HG03196 (cell line): ENCODE data around the gene ANKRD63.

Experiments used
- ATAC-seq: cut with Tn5 transposase; IDR thresholded peaks from one replicate; pipeline ENCODE4 v1.9.1; 2021; ENCODE audit not compliant: unreplicated experiment

Gene ANKRD63

DNA sequence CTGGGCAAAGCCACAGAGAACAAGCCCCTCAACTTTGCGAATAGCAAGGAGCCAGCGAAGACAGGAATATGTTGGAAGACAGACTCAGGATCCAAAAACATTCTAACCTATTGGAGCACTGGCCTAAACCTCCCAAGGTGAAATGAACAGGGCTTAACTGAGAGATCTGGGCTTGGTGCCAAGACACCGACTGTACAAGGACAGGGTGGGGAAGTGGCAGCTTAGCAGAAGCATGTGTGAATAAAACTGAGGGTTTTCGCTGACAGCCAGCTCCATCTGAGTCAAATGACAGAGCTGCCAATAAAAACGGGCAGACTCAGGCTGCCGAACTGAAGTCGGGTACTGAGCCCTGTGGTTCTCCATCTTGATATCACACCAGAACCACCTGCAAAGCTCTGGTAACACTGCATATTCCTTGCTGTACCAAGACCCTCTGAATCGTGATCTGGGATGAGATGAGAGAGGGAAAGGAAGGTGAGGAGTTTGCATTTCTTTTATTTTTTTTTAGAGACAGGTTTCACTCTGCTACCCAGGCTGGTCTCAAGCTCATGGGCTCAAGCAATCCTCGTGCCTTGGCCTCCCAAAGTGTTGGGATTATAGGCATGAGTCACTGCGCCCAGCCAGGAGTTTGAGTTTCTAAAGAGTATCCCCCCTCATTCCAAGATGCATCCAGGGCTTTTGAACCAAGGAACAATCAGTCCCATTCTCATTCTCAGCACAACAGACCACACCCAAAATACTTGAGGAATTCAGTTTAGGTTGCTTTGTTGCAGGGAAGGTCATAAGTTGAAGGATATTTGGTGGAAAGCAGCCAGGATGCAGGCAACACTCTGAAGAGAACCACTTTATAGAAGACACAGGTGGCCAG is 30.9 kb upstream of the ANKRD63 start:
- no peak for ATAC-seq

DNA sequence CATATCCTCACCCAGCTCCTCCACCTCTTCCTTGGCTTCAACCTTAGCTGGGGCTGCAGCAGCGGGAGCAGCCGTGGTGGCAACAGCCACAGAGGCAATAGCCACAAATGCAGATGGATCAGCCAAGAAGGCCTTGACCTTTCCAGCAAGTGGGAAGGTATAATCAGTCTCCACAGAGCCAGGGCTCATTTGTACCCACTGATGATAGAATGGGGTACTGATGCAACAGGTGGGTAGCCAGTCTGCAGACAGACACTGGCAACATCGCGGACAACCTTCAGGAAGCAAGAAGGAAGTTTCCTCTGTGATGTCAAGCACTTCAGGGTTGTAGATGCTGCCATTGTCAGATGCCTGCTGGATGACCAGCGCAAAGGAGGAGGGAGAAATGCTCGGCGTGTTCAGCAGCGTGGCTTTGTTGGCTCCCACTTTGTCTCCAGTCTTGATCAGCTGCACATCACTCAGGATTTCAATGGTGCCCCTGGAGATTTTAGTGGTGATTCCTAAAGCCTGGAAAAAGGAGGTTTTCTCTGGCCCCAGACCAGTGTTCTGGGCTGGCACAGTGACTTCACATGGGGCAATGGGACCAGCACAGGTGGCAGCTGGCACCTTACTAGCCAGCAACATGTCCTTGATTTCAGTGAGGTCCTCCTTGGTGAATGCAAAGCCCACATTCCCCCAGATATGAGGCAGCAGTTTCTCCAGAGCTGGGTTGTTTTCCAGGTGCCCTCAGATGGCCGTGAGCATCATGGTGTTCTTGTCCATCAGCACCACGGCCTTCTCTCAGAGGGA is 29.7 kb upstream of the ANKRD63 start:
- no peak for ATAC-seq

DNA sequence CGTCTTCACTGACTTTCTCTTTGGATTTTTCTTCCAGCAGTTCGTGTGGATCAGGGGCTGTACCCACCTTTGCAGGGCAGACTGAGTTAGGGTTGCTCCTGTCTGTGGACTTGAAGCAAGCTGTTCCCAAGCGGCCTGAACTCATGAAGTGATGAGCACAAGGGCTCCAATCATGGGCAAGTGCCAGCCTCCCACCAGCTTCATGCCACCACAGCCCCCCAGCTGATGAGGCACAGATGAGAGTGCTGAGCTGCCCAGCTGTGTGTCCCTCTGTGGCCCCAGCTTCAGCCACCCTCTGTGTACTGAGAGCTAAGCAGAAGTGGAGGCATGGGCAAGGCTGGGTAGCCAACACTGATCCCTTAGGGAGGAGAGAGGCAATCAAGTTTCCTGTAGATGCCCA is 28.1 kb upstream of the ANKRD63 start:
- no peak for ATAC-seq

DNA sequence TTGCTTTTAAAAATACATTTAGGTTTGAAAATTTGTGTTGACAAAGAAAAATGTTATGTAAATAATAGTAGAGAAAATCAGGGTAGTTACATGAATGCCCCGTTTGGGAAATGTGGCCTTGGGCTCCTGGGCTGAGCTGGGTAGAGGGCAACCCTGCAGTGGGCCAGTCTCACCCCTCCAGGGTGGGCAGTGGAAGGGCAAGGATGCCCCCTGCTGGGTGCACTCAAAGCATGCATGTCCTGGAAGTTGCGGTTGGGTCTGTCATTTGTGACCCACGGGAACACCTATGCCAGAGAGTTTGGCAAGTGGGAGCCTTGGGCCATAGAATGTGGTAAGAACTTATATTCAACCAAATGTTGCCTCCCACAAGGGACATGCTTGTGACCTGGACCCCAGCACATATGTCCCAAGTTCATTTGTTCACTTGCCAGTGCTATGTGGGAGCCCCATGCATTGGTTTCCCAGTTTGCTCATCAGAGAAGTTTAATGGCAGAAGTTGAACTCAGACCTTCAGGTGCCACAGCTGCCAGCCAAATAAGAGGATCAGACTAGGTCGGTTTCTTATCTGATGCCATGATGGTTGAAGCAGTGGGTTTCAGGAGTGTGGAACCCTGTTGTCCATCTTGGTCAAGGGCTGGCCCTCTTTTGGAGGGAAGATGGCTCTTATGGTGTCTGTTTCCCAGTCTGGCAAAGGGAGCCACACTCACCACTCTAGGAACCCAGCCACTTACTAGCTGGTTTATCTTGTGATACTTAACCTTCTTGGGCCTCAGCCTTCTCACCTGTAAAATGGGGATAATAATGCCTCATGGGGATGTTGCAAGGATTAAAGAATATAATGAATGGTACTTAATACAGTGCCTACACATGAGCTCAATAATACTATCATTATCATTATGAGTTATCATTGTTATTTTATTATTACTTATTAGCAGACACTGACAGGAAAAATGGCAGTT is 27.4 kb upstream of the ANKRD63 start:
- ATAC-seq: no peak

DNA sequence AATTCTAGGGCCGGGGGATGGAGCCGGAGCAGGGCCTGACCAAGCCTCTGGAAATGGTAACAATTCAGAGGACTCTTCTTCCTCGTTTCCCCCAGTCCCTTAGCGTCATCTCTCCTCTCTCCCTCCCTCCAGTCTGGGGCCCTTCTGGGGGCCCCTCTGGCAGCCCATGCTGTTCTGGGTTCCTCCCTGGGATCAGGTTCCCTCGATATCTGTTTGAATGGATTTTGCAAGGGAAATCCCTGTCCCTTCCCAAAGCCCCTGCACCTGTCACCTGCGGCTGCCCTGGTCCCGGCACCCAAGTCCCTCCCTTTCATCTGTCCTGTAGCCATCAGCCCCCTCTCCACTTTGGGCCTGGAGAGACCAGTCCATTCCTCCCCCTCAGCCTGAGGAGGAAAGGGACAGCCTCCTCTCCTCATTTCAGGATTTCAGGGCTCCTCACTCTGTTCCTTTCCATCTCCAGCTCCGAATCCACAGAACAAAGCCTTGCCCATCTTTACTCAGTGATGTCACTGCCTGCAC is 26.5 kb upstream of the ANKRD63 start:
- ATAC-seq: no peak

DNA sequence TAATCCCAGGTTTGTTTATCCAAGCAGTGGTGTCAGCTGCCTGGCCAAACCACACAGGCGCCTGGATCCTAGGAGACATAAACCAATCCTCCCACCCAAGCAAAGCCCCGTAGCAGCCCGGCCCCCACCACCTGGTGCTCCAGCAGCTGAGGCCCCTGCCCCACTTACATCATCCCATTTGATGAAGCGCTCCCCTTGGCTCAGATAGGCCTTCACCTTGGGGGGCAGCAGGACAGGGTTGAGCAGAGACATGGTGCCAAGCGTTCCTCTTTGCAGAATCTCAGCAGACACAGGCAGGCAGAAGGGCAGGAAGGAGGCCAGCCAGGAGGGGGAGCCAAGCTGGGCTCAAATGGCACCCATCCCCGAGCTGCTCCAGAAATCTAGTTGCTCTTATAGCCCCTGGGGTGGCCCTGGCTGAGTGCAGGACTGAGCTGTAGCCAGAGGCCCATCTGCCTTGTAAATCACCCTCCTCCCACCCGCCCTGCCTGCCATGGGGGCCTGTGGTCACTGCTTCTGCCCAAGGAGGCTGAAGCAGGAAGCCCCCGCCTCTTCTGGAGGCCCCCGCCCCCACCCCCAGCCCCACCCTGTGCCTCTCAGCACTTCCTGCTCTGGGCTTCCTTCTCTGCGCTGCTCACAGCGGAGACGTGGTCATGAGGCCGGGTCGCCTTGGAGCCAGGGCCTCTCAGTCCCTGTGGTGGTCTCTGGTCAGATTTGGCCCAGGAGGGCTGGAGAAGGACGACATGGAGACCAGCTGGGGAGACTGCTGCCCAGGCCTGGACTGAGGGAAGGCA is 24.8 kb upstream of the ANKRD63 start, which contains the start of gene PLCB2:
PLCB2 (minus strand) TSS at position 515 of the 791 bp plus-strand sequence; CDS start at position 252, 263 bp downstream.
- ATAC-seq: no peak

DNA sequence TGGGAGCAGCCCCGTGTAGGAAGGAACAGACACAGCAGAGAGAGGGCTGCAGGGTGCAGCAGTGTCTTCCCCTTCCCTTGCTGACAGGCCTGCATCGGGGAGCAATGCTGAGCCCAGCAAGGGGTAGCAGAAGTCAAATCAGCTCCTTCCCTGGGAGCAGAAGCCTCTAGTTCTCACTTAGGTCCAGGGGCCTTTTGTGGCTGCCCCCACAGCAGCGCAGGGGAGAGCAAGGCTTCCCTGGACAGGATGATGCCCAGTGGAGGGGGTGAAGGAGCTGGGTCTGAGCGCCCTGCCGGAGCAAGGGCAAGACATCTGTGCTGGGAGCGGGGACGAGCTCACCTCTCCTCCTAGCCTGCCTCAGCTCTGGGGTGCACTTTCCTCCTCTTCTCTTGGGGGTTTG is 24.0 kb upstream of the ANKRD63 start:
- no peak for ATAC-seq

DNA sequence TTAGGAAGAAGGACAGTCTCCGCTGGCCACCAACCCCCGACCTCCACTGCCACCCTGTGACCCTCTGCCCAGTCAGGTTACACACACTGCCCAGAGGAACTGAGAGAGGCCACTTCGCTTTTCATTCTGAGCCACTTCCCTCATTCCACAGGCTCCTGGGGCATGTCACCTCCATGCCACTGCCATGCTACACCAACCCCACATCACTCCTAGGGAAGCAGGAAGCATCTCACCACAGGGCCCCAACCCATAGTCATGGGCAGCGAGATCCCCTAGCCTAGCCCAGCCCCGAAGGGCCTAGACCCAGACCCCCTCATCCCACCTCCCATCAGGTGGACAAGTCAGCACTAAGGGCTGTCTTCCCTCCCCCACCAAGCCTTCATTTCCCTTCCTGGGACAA is 23.5 kb upstream of the ANKRD63 start:
- ATAC-seq: no peak

DNA sequence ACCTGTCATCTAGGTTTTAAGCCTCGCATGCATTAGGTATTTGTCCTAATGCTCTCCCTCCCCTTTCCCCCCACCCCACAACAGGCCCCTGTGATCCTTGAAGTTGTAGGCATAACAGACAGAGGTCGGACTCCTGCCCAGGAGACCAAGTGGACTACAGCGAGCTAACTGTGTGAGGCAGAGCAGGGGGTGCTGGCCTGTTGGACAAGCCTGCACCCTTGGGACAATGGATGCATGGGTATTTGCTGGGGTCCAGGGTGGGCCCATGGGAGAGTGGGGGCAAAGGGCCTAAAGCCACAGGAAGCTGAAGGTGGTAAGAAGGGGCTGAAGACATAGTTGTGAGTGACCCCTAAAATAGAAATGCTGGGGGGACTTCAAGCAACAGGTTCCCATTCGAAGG is 22.4 kb upstream of the ANKRD63 start:
- no peak for ATAC-seq

DNA sequence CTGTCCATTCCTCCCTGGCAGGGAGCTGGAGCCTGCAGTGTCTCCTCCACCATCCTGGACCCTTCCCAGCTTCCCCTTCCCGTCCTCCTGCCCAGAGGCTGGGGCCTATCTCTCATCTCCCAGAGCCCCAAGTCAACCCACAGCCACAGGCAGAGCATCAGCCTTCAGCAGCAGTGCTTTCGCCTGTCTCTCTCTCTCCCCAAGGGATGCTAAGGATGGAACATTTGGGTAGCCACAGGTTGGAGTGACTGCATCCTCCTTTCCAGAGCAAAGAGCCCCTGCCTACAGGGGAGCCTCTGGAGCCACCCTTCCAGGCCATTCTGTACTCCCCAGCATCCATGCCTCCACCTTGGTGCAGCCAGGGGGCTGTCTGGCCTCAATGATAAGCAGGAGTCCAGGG is 20.7 kb upstream of the ANKRD63 start:
- no peak for ATAC-seq

DNA sequence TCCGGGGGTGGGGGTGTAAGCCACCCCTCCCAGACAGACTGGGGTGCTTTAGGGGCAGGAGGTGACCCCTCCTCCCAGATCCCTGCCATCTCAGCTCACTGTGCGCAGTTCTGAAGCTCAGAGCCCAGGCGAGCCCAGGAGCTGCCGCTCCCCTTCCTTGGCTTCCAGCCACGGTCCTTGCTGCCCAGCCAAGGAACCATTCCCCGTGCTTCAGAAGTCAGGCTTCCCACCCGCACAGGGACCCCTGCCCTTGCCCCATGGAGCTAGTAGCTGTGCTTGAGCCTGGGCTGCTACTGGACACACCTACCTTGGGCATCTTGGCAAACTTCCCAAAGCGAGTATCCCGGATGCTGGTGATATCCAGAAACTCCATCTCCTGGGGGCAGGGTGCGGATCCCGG is 20.1 kb upstream of the ANKRD63 start:
- ATAC-seq: no peak

DNA sequence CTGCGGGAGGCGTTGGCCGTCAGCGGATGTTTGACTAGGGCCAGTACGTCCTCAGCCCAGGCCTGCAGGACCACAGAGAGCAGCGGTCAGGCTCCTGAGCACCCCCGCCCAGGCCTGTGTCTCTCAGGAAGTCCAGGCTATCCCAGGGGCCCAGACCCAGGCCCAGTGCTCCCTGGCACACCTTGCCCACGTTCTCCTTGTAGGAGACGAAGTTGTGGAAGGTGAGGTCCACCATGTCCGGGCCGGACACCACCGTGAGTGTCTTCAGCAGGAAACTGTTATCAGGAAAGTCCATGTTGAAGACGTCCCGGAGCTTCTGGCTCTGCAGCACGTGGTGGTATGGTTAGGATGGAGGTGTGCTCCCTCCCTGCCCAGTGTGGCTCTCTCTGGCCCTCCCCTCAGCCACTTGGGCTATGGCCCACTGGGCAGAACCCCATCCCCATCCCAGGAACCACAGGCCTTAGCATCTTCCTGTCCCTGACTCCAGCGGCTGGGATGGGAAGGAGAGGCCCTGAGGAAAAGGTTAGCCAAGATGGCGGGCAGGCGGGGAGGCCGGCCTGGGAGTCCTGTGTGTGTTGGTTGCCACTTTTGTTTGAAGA is 19.5 kb upstream of the ANKRD63 start:
- no peak for ATAC-seq

DNA sequence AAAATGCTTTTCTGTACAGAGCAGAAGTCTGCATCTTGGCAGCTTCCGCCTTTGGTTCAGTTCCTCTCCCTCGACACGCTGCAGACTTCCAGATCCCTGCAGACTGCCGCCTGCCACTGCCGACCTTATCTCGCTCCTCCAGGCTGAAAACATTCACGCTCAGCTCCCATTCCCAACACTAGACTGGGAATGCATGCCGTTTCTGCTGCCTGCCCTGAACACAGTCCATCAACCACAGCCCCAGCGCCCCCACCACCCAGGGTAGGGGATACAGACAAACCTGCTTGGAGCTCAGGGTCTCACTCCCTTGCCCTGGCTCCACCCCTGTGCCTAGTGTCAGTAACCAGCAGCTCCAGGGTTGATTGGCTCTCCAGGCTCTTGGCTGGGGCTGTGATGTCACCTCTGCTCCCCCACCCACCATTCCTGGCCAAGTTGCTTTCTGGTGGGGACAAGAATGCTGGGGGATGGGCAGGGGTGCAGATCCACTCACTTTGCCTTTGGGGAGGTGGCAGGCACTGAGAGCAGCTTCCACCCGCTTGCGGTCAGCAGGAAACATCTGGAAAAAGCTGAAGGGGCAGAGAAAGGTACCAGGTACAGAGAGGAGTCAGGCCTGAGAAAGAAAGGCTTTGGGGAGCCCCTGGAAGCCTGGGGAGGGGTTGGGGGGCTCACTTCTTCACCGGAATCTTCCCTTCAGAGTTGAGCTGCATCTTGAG is 18.8 kb upstream of the ANKRD63 start:
- no peak for ATAC-seq

DNA sequence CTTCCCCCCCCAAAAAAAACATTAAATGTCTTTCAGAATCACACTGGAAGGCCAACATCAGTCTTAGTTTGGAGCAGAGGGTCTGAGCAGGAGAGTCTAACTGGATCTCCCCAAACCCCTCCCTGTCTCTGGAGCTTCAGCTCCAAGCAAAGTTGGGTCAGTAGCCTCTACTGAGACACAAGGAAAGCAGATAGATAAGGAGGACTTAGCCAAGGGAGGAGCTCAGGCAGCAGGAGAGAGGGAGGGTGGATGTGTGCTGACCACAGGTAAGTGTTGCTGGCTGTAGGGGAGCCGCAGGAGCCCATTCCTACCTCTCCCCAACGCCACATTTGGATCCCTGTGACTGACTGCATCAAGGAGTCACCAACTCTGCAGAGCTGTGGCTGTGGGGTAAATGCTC is 17.9 kb upstream of the ANKRD63 start:
- ATAC-seq: no peak

DNA sequence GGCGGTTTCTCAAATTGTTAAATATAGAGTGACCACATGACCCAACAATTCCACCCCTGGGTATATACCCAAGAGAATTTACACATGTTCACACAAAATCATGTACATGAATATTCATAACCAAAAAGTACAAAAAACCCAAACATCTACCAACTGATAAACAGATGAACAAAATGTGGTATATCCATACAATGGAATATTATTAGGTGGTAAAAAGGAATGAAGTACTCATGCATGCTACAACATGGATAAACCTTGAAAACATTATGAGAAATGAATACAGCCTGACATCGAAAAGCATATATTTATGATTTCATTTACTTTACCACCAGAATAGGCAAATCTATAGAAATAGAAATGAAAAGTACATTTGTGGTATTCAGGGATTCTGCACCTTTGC is 17.5 kb upstream of the ANKRD63 start:
- ATAC-seq: no peak

DNA sequence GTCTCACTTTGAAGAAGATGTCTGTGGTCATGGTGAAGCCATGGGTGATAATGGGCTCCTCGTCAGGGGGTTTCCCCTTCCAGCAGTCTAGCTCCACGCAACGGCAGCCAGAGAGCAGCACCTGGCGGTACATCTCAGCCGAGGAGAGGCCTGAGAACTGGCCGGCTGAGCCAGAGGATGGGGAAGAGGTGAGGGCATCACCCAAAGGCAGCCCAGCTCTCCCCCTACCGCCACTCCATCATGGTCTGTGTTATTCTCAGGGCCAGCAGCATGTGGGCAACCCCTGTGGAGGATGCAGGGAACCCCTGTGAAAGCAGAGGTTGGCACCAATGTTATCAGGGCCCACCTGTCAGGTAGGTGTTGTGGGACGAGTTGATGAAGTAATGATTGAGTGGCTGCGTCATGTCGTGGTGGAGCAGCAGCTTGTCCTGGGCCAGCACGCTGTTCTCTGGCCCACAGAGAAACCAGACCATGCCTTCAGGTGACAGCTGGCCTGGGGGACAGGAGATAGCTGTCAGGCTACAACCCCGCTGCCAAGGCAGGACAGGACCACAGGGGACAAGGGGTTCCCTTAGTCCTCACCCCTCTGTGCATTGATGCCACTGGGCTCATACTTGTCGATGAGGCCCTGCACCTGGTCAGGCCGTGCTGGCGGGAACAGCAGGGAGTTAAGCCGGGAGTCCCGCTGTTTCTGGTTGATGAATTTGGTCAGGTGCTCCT is 15.5 kb upstream of the ANKRD63 start:
- ATAC-seq: no peak

DNA sequence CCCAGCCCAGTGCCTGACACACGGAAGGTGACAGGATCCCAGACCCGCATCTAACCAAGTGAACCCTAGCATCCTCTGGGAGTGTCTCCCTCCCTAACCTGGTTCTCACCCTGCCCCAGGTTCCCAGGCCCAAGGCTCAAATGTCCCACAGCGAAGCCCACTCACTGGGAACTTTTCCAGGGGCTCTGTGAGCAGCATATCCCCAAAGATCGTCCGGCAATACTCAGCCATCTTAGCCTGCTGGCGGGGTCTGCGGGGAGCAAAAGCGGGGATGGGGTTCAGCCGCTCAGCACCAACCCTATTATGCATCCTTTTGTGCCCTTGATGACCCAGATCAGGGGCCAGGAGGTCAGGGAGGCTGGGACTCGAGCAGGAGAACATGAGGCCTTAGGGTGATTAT is 14.5 kb upstream of the ANKRD63 start:
- no peak for ATAC-seq

DNA sequence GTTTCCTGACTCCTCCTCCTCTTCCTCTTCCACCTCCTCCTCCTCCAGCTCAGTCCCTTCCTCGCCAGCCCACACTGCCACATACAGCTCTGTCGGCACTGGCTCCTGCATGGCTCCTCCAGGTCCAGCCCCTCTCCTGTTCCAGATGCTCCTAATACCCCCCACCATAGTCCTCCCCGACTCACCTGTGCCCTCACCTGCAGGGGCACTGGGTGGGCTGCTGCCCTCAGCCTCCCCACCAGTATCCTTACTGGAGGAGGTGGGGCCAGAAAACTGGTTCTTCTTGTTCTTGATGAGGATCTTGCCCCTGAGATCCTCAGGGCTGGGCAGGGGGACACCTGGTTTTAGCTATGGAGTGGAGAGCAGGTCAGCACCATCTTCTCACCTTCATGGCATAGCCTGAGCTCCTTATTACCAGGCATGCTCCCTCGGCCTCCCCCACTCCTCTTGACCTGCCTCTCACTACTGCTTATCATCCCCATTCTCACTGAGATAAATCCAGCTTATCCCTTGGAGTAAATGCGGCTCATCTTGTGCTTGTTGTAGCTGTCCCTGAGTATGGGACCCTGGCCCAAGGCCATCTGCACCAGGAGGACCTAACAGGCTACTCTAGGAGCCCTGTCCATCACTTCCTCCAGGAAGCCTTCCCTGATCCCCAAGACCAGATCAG is 13.8 kb upstream of the ANKRD63 start:
- ATAC-seq: no peak
